CD14-positive monocyte (primary cell): Measurements from ENCODE around the gene BOD1L1. TPM values are rescaled to one million over a fixed set of nuclear protein-coding genes. Genes with fewer than 3 reads are reported as not detected.

Source experiments
- DNase-seq, 3 donors: peaks; one replicate each; pipeline ENCODE4 v3.0.0-alpha.2; 2011 to 2022
- H2AFZ ChIP-seq: 2 replicates; pipeline ENCODE4 v1.6.0; 2012; ENCODE audit warnings: mild to moderate bottlenecking, low read depth, low read length, inconsistent platforms; ENCODE audit not compliant: insufficient read depth, poor library complexity, severe bottlenecking
- H3K27ac ChIP-seq, 2 donors: 1 replicate in 1 of 2; 2 replicates in 1 of 2; pipeline ENCODE4 v1.5.1; 2012 to 2013; ENCODE audit warnings: low read length in 2 of 2, control low read depth in 1 of 2, inconsistent platforms in 1 of 2, low read depth in 1 of 2, mild to moderate bottlenecking in 1 of 2
- H3K27me3 ChIP-seq, 2 donors: one replicate each; pipeline versions ENCODE4 v1.6.0 to v1.6.1; 2011 to 2013; ENCODE audit warnings: low read length in 2 of 2; ENCODE audit not compliant: control insufficient read depth in 2 of 2, insufficient read depth in 2 of 2
- H3K36me3 ChIP-seq, 2 donors: replicated peaks in 1 of 2; 1 replicate in 1 of 2; 2 replicates in 1 of 2; pipeline versions ENCODE4 v1.5.1 to v1.6.1; 2012 to 2013; ENCODE audit warnings: low read length in 2 of 2, control low read depth in 1 of 2, inconsistent platforms in 1 of 2, mild to moderate bottlenecking in 1 of 2; ENCODE audit not compliant: insufficient read depth in 2 of 2, control insufficient read depth in 1 of 2
- H3K4me1 ChIP-seq, 2 donors: 1 replicate in 1 of 2; 2 replicates in 1 of 2; pipeline versions ENCODE4 v1.5.1 to v1.6.1; 2012 to 2013; ENCODE audit warnings: low read length in 2 of 2, control low read depth in 1 of 2, inconsistent platforms in 1 of 2, mild to moderate bottlenecking in 1 of 2, moderate library complexity in 1 of 2; ENCODE audit not compliant: insufficient read depth in 2 of 2, control insufficient read depth in 1 of 2
- H3K4me2 ChIP-seq: replicated peaks from 2 replicates; pipeline ENCODE3; 2012; ENCODE audit warnings: low read length, moderate library complexity, mild to moderate bottlenecking; ENCODE audit not compliant: poor library complexity, severe bottlenecking; ENCODE audit errors: extremely low read depth
- H3K4me3 ChIP-seq, 3 experiments: fragments of 200-600 bp in 1 of 3; sonication (generic) in 1 of 3; replicated peaks in 1 of 3; 1 replicate in 2 of 3; 2 replicates in 1 of 3; pipeline ENCODE4 v1.5.1; 2011 to 2013; ENCODE audit warnings: low read length in 3 of 3, mild to moderate bottlenecking in 3 of 3, control low read depth in 2 of 3, low read depth in 2 of 3, inconsistent platforms in 1 of 3, moderate library complexity in 1 of 3
- H3K79me2 ChIP-seq: 2 replicates; pipeline ENCODE4 v1.6.0; 2012; ENCODE audit warnings: mild to moderate bottlenecking, control low read depth, inconsistent platforms, low read length, moderate library complexity; ENCODE audit not compliant: insufficient read depth
- H3K9ac ChIP-seq: 2 replicates; pipeline ENCODE4 v1.6.0; 2017; ENCODE audit warnings: low read length, mild to moderate bottlenecking; ENCODE audit not compliant: insufficient read depth, poor library complexity, severe bottlenecking
- H3K9me3 ChIP-seq, 2 donors: replicated peaks in 1 of 2; 1 replicate in 1 of 2; 2 replicates in 1 of 2; pipeline versions ENCODE4 v1.5.1 to v1.6.1; 2012 to 2013; ENCODE audit warnings: low read length in 2 of 2, control low read depth in 1 of 2; ENCODE audit not compliant: control insufficient read depth in 1 of 2, insufficient read depth in 1 of 2
- H4K20me1 ChIP-seq: 2 replicates; pipeline ENCODE4 v1.6.0; 2012; ENCODE audit warnings: mild to moderate bottlenecking, low read length, control low read depth, moderate library complexity; ENCODE audit not compliant: insufficient read depth
- H3K27ac Mint-ChIP-seq, 7 donors: one replicate each; pipeline ENCODE4 v1.8.0; 2020; ENCODE audit warnings: mild to moderate bottlenecking in 7 of 7, mixed read lengths in 7 of 7, moderate library complexity in 6 of 7, inconsistent platforms in 2 of 7
- H3K27me3 Mint-ChIP-seq, 3 donors: one replicate each; pipeline ENCODE4 v1.8.0; 2021 to 2022; ENCODE audit warnings: low read depth in 3 of 3, mild to moderate bottlenecking in 3 of 3, mixed read lengths in 3 of 3, moderate library complexity in 3 of 3, inconsistent platforms in 1 of 3
- H3K36me3 Mint-ChIP-seq, 2 donors: one replicate each; pipeline ENCODE4 v1.8.0; 2020; ENCODE audit warnings: mixed read lengths in 2 of 2, inconsistent platforms in 1 of 2, mild to moderate bottlenecking in 1 of 2
- H3K4me1 Mint-ChIP-seq: one replicate; pipeline ENCODE4 v1.8.0; 2020; ENCODE audit warnings: mild to moderate bottlenecking, mixed read lengths
- H3K4me3 Mint-ChIP-seq, 2 donors: one replicate each; pipeline ENCODE4 v1.8.0; 2020; ENCODE audit warnings: mild to moderate bottlenecking in 2 of 2, mixed read lengths in 2 of 2, moderate library complexity in 1 of 2
- H3K9me3 Mint-ChIP-seq, 7 donors: one replicate each; pipeline ENCODE4 v1.8.0; 2020 to 2022; ENCODE audit warnings: mixed read lengths in 7 of 7, mild to moderate bottlenecking in 6 of 7, moderate library complexity in 6 of 7, inconsistent platforms in 2 of 7
- WGBS: methylation state at CpG from one replicate; pipeline ENCODE4 v1.1.5; 2013; ENCODE audit warnings: missing lambda C conversion rate; ENCODE audit not compliant: insufficient coverage; 5-methylcytosine and 5-hydroxymethylcytosine counted together
- intact Hi-C, 2 donors: fragments of 100-400 bp; cut with micrococcal nuclease; formaldehyde crosslinking; loops; one replicate each; pipeline versions ENCODE4 v1.15.0 to v1.15.1; 2023
- polyA plus RNA-seq, 3 donors: library from polyadenylated mRNA; depleted of rRNA in 1 of 3; unstranded in 2 of 3; stranded (reverse) in 1 of 3; fragments of 300-500 nt in 2 of 3; fragments of >200 nt in 1 of 3; fragmentation: Illumina TruSeq in 2 of 3; gene quantifications; 1 replicate in 2 of 3; 2 replicates in 1 of 3; pipeline ENCODE4 v1.2.3, GENCODE V29; 2012 to 2021
- TF ChIP-seq, protein P1 (sequence below): fragments of 200-600 bp; IDR thresholded peaks from one replicate; pipeline ENCODE4 v1.8.0; 2022; ENCODE audit warnings: antibody characterized with exemption, mild to moderate bottlenecking

Gene BOD1L1
- polyA plus RNA-seq, 3 donors: 0.72 to 26.7 (median 1.5) TPM

DNA sequence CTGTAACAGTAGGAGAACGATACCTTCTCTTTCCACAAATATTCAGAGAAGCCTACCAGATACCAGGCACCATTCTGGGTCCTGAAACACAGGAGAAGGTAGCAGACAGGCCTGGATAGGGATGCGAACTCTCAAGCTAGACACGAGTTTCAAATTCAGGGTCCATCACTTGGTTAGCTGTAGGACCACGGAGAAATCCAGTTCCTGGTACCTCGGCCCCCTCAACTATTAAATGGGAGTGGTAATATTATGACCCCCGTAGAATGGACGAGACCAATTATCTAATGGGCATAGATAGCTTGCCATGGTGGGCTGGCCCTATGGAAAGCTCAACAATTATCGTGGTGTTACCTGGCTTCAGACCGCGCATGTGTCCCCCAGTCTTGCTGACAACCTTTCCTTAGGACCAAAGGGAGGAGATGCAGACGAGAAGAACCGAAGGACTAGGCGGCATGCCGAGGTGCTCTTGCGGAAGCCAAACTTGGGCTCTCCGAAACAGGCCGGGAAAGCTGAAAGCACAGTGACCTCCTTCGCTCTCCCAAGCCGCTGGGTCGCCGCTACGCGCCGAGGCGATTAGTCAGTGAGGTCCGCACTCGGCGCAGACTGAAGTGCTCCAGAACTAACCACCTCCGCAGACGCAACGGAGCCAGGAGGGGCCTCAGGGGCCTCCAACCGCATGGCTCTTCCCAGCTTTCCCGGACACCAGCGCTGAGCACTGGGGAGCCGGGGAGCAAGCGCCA lies 102.9 kb downstream of the BOD1L1 start:
- no peak overlapping the region for H3K9ac ChIP-seq
- no peaks in the 10 kb centered on the region for H3K79me2 ChIP-seq
- Mint-ChIP-seq H3K4me3 (peak overlapping the region in 1 of 2 donors; percentile 83), H3K27ac (no peak overlapping the region), H3K9me3 (peaks cover 10 to 49% (median 38%) of the 10 kb centered on the region in 7 donors), H3K4me1 (peaks cover 33% of the 10 kb centered on the region), H3K36me3 (peaks cover 14 to 23% of the 10 kb centered on the region in 2 donors), H3K27me3 (peaks cover 94 to 96% (median 95%) of the 10 kb centered on the region in 3 donors)
- no peak overlapping the region for H3K27ac ChIP-seq
- peaks cover 32 to 34% of the 10 kb centered on the region in 2 donors for H3K4me1 ChIP-seq
- 10% methylated on average over 32 of the region's 36 CpGs for WGBS
- TF ChIP-seq, protein P1, sequence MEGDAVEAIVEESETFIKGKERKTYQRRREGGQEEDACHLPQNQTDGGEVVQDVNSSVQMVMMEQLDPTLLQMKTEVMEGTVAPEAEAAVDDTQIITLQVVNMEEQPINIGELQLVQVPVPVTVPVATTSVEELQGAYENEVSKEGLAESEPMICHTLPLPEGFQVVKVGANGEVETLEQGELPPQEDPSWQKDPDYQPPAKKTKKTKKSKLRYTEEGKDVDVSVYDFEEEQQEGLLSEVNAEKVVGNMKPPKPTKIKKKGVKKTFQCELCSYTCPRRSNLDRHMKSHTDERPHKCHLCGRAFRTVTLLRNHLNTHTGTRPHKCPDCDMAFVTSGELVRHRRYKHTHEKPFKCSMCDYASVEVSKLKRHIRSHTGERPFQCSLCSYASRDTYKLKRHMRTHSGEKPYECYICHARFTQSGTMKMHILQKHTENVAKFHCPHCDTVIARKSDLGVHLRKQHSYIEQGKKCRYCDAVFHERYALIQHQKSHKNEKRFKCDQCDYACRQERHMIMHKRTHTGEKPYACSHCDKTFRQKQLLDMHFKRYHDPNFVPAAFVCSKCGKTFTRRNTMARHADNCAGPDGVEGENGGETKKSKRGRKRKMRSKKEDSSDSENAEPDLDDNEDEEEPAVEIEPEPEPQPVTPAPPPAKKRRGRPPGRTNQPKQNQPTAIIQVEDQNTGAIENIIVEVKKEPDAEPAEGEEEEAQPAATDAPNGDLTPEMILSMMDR: no peak
- no peak for DNase-seq
- H2AFZ ChIP-seq: no peak overlapping the region
- H3K36me3 ChIP-seq: no peaks in the 10 kb centered on the region
- peaks cover 30 to 65% of the 10 kb centered on the region in 2 donors for H3K9me3 ChIP-seq
- H3K4me2 ChIP-seq: no peak overlapping the region
- H4K20me1 ChIP-seq: no peaks in the 10 kb centered on the region
- peaks cover 84 to 100% of the 10 kb centered on the region in 2 donors for H3K27me3 ChIP-seq
- no peak overlapping the region for H3K4me3 ChIP-seq
- intact Hi-C loops: no loop called here

DNA sequence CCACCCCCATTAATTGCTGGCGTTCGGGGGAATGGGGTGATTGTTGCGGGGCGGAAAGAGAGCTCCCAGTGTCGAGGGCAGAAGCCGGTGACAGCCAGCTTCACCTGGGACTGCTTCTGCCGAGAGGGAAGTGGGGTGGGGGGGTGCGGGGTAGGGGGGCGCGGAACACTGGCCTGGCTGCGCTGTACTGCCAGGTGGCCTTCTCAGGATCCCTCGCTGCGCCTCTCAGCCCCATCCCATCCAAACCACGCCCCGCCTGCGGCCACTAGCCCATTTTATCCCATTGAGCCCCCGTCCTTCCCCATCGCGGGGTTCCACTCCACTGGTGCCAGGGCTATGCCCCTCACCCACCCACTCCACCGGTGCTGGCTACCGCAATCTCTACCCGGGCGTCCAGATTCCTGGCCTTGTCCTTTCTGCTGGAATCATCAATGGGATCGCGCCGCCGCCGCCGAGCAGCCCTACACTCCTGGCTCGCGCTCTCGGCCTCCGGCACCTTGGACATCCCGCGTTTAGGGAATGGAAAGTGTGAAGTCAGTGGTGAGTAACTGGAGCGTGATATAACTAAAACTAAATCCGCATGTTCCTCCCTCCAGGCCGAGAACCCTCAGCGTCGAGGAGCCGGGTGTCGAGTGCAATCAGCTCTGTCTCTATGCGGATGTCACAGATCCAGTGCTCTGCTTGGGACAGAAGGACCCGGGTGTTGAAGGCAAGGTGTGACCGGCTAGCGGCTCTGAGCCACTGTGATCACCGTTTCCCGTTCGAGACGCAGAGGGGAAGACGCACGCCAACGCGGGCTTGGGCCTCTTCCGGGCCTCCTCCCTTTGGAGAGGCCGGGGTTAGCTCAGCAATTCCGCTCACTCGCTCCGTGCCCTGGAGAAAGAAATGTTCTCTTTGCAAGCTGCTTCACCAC lies 103.7 kb downstream of the BOD1L1 start:
- Histone ChIP-seq H3K9me3 (peaks cover 24 to 57% of the 10 kb centered on the region in 2 donors), H3K4me2 (no peak overlapping the region), H3K36me3 (no peaks in the 10 kb centered on the region), H3K79me2 (no peaks in the 10 kb centered on the region), H3K4me3 (no peak overlapping the region), H3K27ac (no peak overlapping the region), H3K9ac (no peak overlapping the region), H3K4me1 (peaks cover 24 to 25% of the 10 kb centered on the region in 2 donors), H2AFZ (no peak overlapping the region), H4K20me1 (no peaks in the 10 kb centered on the region), H3K27me3 (peaks cover 85 to 100% of the 10 kb centered on the region in 2 donors)
- DNase-seq: no peak
- intact Hi-C loops: no loop called here
- Mint-ChIP-seq H3K36me3 (peaks cover 13 to 16% of the 10 kb centered on the region in 2 donors), H3K4me1 (peaks cover 25% of the 10 kb centered on the region), H3K4me3 (peak overlapping the region in 1 of 2 donors; percentile 83), H3K27me3 (peaks cover 93 to 95% (median 93%) of the 10 kb centered on the region in 3 donors), H3K9me3 (peaks cover 10 to 42% (median 33%) of the 10 kb centered on the region in 7 donors), H3K27ac (no peak overlapping the region)
- WGBS: 17% methylated on average over 42 of the region's 59 CpGs
- TF ChIP-seq, protein P1: no peak
